ENCODE data around the gene RNF181.

Gene RNF181

DNA sequence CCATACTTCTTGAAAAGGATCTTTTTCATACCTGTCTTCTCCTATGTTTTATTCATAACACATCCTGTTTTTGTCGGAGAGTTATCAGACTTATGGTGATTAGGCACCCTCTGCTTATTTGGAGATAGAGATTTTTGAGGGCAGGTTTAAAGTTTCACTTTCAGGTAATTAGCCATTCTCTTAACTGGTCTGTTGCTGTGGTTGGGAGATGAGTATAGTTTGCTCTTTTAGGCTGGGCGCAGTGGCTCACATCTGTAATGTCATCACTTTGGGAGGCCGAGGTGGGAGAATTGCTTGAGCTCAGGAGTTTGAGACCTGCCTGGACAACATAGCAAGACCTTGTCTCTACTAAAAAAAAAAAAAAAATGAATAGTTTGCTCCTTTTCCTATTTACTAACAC lies 47.2 kb downstream of the RNF181 start:
- no peak for TF ChIP-seq CTCF (conservative IDR thresholded peaks at IDR 0.05; ENCODE audit: low read depth, low read length)
- H3K4me3 ChIP-seq (ENCODE audit: low read length), result no peak overlapping the region
- no peak for DNase-seq (ENCODE audit: low read depth)

GRCh38 chr2:85644909-85645308 lies 49.4 kb downstream of the RNF181 start:
- no peak overlapping the region for H3K4me3 ChIP-seq (ENCODE audit: low read length)
- DNase-seq (ENCODE audit: low read depth), result no peak
- no peak for TF ChIP-seq CTCF (conservative IDR thresholded peaks at IDR 0.05; ENCODE audit: low read depth, low read length)

DNA sequence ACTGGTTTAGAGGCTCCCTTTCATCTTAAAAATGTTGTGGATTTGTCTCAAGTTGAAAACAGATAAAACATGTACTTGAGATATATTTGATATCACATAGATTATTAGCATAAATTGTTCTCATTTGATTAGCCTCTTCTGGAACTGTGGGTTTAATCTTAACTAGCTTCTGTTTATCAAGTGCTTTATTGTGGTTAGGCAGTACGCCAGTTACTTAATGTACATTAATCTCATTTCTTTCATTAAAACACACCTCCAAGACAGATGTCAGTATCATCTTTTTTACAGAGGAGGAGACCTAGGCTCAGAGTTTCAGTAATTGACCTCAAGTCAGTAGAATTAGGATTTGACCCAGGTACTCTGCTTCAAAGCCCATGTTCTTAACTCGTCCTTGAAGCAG lies 50.6 kb downstream of the RNF181 start:
- no peak for TF ChIP-seq CTCF (conservative IDR thresholded peaks at IDR 0.05; ENCODE audit: low read depth, low read length)
- no peak overlapping the region for H3K4me3 ChIP-seq (ENCODE audit: low read length)
- no peak for DNase-seq (ENCODE audit: low read depth)

Measured in retinal pigment epithelial cell (primary cell).